Ecto neural progenitor cell (in vitro differentiated cells): ENCODE data around the gene DZIP1L.
"Not testable (repeated sequence)": the region's sequence is repeated elsewhere in the genome, so short reads cannot be mapped to it uniquely, and the experiment has no call there.

ENCODE experiments used
- DNase-seq: peaks from one replicate; pipeline ENCODE4 v3.0.0-alpha.2; 2018; ENCODE audit warnings: low spot score

Gene DZIP1L

DNA sequence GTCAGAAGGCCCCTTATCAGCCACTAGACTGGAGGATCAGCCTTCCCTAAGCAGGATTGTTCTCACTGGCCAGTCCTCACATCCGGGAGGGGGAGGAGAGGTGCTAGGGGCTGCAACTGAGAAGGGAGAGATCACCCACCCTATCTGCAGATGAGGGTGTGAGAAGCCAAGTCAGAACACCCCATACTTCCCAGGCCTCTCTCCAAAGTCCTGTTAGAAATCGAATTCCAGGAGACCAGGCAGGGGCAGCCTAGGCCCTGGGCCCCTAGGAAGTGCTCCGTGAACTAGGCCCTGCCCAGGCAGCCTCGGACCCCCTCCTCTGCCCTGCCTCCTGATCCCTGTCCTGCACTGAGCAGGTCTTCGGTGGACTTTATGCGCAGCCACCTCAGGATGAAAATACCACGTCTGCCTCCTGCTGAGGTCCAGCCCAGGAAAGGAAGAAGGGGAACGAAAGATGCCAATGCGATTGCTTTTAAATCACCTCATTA lies 933 bp downstream of the DZIP1L start:
- peak; percentile 68 for DNase-seq

DNA sequence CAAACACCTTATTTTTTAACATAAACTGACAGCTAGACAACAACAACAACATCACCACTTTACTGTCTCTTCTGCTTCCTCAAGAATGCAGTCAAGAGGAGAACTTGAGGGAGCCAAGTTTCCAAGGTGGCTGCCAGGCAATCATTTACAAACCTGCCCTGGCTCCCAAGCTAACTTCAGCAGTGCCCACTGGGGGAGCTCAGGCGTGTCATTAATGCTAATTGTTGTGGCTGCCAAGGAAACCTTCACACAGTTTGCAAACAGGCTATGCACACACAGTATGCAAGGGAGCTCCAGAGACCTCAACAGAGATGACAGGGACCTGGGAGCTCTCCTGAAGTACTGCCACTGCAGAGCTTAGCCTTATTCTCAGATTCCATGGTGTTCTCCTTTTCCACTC lies 2.1 kb downstream of the DZIP1L start:
- no peak for DNase-seq

DNA sequence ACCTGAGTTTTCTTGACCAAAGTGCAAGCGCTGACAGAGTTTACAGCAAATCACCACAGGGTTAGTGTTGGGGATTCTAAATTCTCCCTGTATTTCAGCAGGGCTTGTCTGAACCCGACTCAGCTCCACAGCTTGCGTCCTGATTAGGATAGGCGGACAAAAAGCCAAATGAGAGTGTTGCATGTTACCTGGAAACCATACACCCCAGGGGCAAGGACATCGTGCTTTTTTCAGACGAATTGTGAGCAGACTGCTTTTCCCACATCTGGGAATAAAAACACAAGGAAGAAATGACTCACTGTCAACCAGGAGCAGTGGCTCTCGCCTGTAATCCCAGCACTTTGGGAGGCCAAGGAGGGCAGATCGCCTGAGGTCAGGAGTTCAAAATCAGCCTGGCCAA lies 3.0 kb downstream of the DZIP1L start:
- no peak for DNase-seq

DNA sequence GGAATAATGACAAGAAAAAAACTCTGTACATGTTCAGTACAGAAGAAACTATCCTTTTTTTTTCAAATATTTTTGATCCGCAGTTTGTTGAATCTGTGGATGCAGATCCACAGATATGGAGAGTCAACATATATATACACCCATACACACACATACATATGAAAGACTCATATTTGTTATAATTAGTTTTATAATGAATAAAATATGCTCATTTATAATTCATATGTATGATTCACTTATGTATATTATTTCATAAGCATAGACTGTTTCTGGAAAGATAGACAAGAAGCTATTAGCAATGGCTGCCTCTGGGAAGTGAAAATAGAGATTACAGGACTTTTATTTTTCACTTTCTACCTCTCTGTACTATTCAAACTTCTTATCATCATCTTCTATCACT lies 9.8 kb downstream of the DZIP1L start:
- no peak for DNase-seq

DNA sequence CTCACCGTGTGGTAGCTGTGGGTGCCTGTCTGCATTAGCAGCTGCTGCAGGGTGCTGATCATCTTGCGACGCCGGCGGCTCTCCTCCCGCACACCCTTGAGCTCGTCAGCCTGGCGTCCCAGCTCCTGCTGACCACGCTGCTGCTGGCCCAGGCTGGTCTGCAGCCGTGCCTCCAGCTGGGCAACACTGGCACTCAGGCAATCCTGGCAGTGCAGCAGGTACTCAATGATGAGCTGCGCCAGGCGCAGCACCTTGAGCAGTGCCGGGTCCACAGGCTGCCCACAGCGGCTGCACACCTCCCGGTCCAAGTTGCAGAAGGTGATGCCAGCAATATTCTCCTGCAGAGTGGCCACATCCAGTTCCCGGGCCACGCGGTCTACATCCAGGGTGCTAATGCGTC lies 11.9 kb downstream of the DZIP1L start:
- no peak for DNase-seq

DNA sequence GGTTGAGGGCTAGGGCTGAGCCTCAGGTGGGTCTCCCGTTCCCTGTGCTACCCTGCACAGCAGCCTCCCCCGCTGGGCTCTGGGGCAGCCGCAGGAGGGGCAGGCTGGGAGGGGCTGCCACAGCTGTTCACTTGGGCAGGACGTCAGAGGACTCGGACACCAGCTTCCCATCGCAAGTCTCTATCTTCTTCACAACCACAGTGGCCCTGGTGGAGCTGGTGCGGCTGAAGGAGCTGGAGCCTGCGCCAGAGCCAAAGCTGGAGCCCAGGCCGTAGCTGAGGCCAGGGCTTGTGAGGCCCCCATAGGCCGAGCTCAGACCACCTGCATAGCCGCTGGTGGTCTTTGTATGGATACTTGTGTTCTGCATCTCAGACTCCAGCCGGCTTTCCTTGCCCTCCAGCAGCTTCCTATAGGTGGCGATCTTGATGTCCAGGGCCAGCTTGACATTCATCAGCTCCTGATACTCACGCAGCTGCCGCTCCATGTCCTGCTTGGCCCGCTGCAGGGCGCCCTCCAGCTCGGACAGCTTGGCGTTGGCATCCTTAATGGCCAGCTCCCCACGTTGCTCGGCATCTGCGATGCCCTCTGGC lies 14.0 kb downstream of the DZIP1L start:
- DNase-seq = peak; percentile 61

DNA sequence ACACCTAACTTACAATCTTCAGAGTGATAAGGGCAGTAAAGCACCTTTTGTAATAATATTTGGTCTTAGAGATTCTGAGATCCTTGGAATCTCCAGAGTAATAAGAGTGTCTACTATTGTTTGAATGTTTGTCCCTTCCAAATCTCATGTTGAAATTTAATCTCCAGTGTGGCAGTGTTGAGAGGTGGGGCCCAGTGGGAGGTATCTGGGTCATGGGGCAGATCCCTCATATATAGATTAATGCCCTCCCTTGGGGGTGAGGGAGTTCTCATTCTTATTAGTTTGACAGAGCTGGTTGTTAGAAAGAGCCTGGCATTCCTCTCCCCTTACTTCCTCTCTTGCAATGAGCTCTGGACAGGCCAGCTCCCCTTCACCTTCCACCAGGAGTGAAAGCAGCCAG lies 16.0 kb downstream of the DZIP1L start:
- no peak for DNase-seq

DNA sequence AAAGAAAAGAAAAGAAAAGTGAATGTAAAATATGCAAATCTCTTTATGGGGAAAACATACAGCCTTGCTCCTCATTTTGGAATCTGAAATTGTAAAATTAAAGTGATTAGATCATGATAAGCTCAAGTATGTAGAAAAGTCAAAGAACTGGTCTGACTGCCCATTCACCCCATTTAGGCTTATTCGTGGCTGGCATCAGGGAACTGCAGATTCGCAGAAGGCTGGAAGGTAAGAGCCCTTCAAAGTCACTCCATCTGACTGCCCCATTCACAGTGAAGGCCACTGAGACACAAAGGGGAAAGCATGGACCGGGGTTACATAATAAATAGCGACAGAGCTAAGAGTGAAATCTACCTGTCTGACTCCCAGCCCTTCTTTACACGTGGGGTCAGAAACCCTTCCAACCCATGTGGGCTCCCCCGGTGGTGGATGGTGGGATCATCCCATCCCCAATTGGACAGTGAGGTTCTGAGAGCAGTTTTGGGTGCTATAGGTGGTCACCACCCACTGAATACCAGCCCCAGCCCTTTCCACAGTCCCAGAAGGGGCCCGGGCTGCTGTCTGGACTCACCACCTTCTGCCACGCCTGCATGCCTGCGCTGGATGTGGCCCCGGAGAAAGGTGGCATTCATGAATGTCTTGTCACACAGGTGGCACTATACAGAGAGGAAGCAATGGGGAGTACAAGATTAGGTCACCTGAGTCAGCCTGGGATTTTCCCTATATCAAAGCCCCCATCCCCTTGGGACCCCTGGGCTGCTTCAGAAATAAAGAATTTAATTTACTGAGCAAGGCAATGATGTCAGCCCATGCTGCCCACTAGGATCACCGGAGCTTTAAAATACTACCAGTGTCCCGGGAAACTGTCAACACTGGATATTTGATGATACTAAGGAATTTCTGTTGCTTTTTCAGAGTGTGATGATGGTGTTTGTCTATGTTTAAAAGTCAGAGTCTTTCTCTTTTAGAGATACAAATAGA lies 17.9 kb downstream of the DZIP1L start:
- no peak for DNase-seq

DNA sequence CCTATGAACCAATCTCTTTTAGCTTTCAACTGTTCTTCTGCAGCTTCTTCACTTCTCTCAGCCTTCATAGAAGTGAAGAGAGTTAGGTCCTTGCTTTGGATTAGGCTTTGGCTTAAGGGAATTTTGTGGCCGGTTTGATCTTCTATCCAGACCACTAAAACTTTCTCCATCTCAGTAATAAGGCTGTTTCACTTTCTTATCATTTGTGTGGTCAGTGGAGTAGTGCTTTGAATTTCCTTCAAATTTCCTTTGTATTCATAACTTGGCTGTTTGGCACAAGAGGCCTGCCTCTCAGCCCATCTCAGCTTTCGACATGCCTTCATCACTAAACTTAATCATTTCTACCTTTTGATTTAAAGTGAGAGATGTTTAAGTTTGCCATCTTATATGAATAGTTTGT lies 21.7 kb downstream of the DZIP1L start:
- DNase-seq = no peak

DNA sequence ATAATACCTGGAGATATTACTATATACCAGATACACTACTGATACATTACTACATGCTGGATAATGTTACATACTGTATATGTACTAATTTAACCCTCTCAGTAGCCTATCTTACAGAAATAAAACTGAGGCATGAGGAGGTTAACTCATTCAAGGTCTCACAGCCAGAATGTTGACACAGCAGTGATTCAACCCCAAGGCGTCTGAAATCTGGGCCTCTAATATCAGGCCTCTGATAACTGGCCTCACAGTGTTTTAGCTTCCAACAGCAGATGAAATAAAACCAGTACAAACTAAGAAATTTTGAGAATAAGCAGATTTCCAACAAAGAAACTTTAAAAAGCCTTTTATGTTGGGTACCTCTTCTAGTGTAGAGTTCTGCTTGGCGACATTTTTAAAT lies 23.4 kb downstream of the DZIP1L start:
- no peak for DNase-seq

DNA sequence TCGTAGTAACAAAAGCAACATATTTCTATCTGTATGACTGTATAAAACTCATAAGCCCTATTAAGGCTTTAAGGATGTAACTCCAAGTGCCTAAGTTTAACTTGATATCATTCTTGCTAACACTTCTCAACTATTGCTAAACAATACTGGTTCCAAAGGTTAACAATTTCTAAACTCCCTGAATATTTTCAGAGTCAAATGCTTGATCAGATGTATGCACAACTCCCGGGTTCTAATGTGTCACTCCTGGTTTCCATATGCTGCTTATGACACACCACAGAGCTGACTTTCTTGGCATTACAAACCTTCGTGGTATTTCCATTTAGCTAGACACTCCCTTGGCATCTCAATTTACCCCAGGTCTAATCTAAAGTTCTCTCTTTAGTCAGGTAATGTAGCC lies 26.3 kb downstream of the DZIP1L start:
- DNase-seq = no peak

DNA sequence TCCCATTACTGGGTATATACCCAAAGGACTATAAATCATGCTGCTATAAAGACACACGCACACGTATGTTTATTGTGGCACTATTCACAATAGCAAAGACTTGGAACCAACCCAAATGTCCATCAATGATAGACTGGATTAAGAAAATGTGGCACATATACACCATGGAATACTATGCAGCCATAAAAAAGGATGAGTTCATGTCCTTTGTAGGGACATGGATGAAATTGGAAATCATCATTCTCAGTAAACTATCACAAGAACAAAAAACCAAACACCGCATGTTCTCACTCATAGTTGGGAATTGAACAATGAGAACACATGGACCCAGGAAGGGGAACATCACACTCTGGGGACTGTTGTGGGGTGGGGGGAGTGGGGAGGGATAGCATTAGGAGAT lies 29.7 kb downstream of the DZIP1L start:
- DNase-seq = not testable (repeated sequence)

DNA sequence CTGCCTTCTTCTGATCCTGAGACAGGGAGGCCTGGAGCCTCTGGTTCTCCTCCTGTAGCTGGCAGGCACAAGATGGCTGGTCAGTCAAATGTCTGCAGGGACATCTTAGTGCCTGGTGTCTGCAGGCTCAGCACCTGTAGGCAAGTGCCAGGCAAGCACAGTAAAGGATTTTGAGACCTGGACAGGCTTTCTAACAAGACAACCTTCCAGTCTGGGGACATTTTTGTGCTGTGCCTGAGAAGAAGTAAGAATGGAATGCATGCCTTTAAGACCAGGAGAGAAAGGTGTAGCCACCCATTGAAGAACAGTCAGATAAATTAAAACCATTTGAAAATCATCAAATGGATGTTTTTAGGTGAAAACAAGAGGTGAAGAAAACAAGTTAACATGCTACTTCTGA lies 31.2 kb downstream of the DZIP1L start:
- DNase-seq = no peak

DNA sequence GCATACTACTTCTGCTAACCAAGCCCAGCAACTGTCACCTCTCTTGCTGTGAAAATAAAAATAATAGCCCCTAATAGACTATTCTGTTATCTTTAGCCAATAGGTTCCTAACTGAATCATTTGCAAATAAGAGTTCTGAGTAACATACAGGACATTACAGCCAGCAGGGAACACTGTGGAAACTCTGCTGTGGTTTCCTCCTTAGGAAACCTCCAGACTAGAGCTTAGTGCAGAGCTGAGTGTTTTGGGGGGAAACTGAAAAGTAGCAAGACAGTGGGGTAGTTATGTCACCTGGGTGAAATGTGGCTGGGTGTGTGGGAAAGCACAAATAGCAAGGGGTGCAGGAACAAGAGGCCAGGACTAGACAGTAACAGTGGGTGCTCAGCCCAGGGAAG lies 32.4 kb downstream of the DZIP1L start:
- no peak for DNase-seq

DNA sequence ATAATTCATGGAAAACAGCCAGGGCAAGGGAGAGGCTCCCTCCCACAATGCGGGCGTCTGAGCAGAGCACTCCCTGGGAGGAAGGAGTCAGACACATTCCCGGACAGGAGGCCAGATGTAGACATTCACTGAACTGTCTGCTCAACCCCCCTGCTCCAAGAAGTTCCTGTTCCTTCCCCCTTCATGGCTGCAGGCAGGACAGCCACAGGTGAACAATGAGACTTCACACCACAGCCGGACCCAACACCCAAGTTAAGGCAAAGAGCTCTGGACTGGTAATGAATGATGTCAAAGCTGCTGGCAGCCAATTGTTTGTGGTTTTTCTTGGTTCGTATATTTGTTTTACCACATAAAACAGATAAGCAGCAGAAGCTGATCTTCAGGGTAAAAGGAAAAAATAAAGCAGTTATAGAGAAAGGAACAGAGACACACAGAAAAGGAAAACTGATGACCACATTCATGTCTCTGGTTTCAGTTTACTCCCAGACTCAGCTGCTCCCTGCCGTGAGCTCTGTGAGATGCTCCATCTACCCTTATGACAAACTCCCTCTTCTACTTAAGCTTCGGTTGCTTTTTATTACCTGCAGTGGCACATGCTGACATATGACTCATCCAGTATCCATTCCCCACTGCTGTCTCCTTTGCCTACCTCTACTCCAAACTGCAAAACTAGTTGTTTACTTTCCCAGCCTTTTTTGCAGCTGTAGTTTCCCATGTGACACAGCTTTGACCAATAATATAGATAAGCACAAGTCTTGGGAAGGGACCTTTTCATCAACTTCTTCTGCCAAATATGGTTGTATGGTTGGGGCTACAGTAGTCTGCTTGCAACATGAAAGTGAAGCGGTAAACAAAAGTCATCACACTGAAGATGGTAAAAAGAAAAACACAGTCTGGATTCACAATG lies 33.1 kb downstream of the DZIP1L start:
- DNase-seq = no peak

DNA sequence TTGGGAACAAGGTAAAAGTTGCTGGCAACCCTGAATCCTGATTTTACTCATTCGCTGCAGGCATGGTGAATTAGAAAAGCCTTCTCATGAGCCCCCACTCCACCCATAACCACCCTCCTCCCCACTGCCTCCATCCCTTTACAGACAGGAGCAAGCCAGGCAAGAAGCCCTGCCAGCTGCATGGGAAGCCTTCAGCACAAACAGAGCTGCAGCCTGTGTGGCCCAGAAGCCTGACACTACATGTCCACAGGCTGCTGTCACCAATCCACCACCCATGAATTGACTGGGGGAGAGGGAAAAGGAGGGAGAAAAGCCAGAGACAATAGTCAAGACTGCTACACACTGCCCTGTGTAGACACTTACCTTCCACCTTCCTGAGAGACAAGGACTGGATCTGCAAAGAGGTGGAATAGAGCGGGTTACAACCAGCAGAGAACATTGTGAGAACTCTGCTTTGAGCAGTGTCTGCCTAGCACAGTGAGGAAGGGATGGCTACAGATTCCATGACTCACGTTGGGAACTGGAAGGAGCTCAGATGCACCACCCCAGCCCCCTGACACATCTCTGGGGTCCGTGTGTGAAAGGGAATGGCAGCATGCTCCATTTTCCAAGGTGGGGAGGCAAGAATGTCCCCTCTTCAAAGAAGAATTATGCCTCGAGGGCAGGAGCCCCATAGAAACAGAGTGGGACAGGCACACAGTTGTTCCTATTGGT lies 33.9 kb downstream of the DZIP1L start:
- no peak for DNase-seq

DNA sequence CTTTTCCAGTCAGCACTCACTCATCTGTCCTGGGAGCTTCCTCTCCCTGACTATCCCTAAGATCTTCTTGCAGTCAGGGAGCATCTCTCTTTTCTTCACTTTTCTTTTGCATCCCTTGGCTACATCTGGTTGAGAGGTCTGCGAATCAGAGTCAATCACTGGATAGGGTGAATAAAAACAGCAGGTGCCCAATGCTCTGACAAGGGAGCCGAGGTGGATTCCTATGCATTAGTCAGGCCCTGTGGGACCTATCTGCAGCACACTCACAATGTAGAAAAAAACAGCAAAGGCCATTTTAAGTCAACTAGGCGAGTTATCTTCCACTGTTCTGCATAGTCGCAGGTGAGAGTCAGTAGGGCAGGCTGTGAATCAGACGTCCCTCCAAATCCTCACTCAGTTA lies 35.5 kb downstream of the DZIP1L start:
- DNase-seq = no peak

DNA sequence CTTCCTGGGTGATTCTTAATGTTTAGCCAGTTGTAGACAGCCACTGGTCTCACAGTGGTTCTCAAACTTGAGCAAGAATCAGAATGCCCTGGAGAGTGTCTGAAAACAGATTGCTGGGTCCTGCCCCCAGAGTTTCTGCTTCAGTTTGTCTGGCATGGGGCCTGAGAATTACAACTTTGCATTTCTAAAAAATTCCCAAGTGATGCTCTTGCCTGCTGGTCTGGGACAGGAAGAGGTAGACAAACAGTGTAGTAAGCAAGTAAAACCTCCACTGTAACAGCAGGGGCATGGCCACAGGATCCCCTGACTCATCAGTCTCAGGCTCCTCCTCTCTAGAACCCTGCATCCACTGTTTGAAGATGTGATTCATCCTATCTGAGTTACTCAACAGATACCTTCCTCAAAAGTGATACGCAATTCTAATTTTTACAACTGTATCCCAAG lies 36.5 kb downstream of the DZIP1L start:
- DNase-seq = no peak

DNA sequence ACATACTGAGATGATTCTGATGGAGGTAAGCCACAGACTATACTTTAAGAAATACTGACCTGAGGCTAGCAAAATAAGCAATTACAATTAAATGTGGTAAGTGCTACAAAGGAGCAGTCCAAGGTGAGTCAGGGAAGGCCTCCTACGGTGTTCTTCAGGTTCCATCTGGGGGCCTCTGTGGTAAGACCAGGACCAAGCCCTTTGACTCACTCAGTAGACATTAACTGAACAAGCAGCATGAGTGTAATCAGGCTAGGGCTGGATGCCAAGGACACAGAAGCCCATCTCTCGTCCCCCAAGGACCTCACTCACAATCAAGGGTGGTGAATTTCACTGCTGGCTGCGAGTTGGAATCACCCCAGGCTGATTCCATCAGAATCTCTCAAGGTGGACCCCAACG lies 37.3 kb downstream of the DZIP1L start:
- DNase-seq = no peak

DNA sequence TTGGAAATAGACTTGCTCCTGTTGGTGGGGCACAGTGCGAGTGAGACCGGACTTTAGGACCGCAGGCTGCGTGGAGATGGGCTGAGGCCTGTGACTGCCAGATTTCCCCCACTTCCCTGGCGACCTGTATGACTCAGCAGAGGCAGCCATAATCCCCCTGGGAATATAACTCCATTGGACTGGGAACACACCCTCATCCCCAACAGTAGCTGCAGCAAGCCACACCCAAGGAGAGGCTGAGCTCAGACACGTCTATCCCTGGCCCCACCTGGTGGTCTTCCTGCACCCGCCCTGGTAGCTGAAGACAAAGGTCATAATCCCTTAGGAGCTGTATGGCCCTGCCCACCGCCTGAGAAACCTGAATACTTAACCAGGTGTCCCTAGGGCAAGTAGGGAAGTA lies 42.6 kb downstream of the DZIP1L start:
- DNase-seq = no peak

DNA sequence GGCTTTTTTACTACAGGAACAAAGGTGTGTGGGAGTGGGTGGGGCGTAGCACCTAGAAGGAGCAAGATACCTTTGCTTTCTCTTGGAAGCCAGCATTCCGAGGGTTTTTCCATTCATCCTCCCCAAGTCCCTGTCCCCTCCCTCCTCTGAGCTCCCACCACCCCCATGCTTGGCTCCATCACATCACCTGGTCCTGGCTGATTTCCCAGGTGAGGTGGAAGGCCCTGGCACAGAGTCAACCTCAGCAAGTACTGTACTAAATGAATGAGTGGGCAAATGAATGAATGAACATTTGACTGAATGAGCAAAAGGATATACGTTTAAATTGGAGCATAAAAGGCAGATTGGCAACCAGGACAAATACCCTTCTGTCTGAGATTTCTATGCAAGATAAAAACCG lies 45.4 kb downstream of the DZIP1L start:
- DNase-seq = no peak
